HTR-8/SVneo (cell line): Measurements from ENCODE around the gene ZCCHC18.

Experiments used
- DNase-seq: peaks from one replicate; pipeline ENCODE4 v3.0.0; 2011; ENCODE audit warnings: low spot score, mixed read lengths; ENCODE audit not compliant: insufficient read length
- FAIRE-seq: peaks from 2 replicates; lab custom pipeline; 2011; peaks lifted over from hg19 to GRCh38; lab: Jason Lieb, UNC

ZCCHC18 gene

GRCh38 chrX:104126856-104127255 lies 14.5 kb downstream of the ZCCHC18 start:
- FAIRE-seq (no peak), DNase-seq (no peak)

DNA sequence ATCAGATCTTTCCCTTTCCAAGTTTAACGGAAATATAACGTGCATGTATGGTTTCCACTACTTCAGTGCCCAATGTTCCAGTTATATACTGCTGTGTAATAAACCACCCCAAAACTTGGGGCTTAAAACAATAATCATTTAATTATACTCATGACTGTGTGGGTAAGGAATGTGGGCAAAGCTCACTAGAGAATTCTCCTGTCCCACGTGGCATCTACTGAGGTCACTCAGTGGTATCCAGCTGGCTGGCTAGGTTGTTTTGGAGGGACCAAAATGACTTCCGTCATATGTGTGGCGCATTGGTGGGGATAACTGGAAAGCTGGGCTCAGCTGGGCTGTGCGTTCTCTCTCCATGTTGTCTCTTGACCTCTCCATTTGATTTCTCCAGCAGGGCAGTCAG lies 18.5 kb downstream of the ZCCHC18 start:
- DNase-seq: no peak
- no peak for FAIRE-seq

- no peak for DNase-seq
- no peak for FAIRE-seq
These were observed 22.4 kb downstream of the ZCCHC18 start for GRCh38 chrX:104134583-104135261.

DNA sequence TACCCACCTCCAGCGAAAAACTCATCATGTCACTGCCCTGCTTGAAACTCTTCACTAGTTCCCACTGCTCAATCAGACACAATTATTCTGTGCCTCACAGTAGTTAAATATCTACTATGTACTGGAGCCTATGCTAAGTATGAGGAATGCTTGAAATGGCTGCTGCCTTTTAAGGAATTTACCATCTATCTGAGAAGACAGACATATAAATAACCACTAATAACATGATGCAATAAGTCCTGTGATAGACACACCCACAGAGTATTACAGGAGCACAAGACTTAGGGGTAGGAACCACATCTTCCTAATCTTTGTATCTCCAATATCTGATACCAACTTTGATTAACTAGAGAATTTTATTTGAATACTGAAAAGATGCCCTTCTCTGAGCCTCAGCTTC lies 23.4 kb downstream of the ZCCHC18 start:
- FAIRE-seq (no peak), DNase-seq (no peak)

- DNase-seq (peak; percentile 23), FAIRE-seq (no peak)
These were observed 24.1 kb downstream of the ZCCHC18 start for GRCh38 chrX:104136241-104137019.

DNA sequence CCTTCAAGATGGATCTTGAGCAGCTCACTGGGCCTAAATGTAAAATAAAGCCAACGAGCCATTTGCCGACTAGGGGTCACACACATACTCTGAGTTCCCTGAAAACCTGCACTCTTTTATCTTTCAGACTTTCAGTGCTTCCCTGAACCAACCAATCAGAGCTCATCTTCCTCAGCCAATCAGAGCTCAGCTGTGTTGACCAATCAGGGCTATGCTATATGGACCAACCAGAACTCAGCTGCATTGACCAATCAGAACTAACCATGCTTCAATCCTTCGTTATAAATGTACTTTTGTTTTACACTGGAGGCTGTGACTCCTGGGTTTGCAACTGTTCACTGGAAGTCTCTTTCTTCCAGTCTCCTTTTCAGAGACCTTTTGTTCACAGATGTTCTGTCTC lies 25.2 kb downstream of the ZCCHC18 start:
- DNase-seq: no peak
- no peak for FAIRE-seq

DNA sequence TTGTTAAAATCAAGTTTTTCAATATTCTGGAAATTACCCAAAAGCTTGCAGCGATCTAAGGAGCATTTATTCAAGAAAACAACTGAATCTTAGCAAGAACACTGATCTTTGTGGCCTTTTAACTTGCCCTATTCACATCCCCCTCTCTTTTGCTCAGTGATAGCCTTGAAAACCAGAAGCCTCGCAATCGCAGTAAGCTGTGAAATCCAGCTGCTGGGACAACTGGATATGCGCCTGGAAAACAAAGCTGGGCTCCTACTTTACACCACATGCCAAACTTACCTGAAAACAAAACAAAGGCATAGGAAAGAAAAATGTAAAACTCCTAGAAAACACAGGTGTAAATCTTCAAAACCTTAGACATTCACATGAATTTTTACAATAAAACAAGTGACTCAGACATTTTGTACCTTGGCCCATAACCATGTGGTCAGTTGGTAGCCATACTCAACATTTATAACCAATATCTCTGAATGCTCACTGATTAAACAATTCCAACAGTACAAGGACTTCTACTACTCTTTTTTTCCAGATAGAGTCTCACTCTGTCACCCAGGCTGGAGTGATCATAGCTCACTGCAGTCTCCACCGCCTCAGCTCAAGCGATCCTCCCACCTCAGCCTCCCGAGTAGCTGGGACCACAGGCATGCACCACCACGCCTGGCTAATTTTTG lies 28.9 kb downstream of the ZCCHC18 start:
- no peak for DNase-seq
- no peak for FAIRE-seq

DNA sequence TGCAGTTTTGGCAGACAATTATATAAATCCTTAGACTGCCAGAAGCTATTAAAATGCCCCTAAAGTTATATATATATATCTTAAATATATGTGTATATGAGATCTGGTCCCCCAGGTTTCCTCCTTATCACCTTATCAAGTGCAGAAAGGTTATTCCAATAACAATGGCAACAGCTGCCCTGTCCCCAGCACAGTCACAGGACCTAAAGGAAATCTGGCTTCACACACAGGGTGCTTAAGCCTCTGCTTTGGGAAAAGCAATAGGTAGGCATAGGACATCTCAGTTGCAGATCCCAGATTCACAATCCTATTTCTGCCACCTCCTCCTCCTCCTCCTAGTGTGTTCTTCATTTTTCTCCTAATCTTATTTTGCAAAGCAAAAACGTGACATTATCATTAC lies 38.7 kb downstream of the ZCCHC18 start:
- FAIRE-seq: no peak
- no peak for DNase-seq

GRCh38 chrX:104156630-104157529 lies 44.6 kb downstream of the ZCCHC18 start, which contains the start of gene SLC25A53:
Gene SLC25A53 (minus strand): TSS chrX:104157009. CDS start chrX:104105257, 51,752 bp downstream.
- FAIRE-seq (no peak), DNase-seq (peak; percentile 32)
